OCI-LY7 (cell line): Measurements from ENCODE around the gene HDAC10. TPM values are rescaled to one million over a fixed set of nuclear protein-coding genes. Genes with fewer than 3 reads are reported as not detected.

Source experiments
- BruUV-seq: library from RNA; stranded (reverse); fragments of 400-500 nt; replicated peaks from 2 replicates; lab custom pipeline; 2021; lab: Mats Ljungman, UMichigan
- CTCF ChIA-PET: fragments of 300-600 bp; sonication (Branson Sonifier 250); formaldehyde crosslinking; loops from one replicate; lab custom pipeline; 2022; ENCODE audit warnings: antibody characterized with exemption; ENCODE audit not compliant: unreplicated experiment; lab: Charles Lee
- POLR2A ChIA-PET: fragments of 300-600 bp; sonication (Branson Sonifier 250); formaldehyde crosslinking; loops from one replicate; lab custom pipeline; 2022; ENCODE audit warnings: antibody characterized with exemption; lab: Charles Lee
- DNase-seq: peaks from one replicate; pipeline ENCODE4 v3.0.0-alpha.2; 2015; ENCODE audit warnings: low spot score
- H2AFZ ChIP-seq: fragments of 200-600 bp; sonication (generic), shearing (Covaris generic); 2 replicates; pipeline ENCODE4 v1.6.1; 2014; ENCODE audit warnings: mild to moderate bottlenecking, antibody characterized with exemption, low read length, moderate library complexity
- H3K27ac ChIP-seq: fragments of 200-600 bp; sonication (generic); 2 replicates; pipeline ENCODE4 v1.5.1; 2014; ENCODE audit warnings: mixed run types, low read depth, mild to moderate bottlenecking, moderate library complexity, low read length, inconsistent platforms; ENCODE audit not compliant: poor library complexity, severe bottlenecking
- H3K36me3 ChIP-seq: fragments of 200-600 bp; sonication (generic); 2 replicates; pipeline ENCODE4 v1.6.1; 2014; ENCODE audit warnings: mild to moderate bottlenecking, antibody characterized with exemption, low read length, moderate library complexity, mixed read lengths; ENCODE audit not compliant: insufficient read depth
- H3K4me1 ChIP-seq: fragments of 200-600 bp; sonication (generic); 2 replicates; pipeline ENCODE4 v1.5.1; 2014; ENCODE audit warnings: mild to moderate bottlenecking, low read length; ENCODE audit not compliant: insufficient read depth, poor library complexity, severe bottlenecking
- H3K4me2 ChIP-seq: fragments of 200-600 bp; sonication (generic); 2 replicates; pipeline ENCODE4 v1.6.1; 2014; ENCODE audit warnings: mild to moderate bottlenecking, low read length
- H3K4me3 ChIP-seq: fragments of 200-600 bp; sonication (generic); 2 replicates; pipeline ENCODE4 v1.5.1; 2014; ENCODE audit warnings: mild to moderate bottlenecking, low read depth, low read length; ENCODE audit not compliant: poor library complexity, severe bottlenecking
- H3K79me2 ChIP-seq: fragments of 200-600 bp; sonication (generic); 2 replicates; pipeline ENCODE4 v1.6.1; 2016; ENCODE audit warnings: low read depth, mild to moderate bottlenecking, low read length, moderate library complexity, mixed read lengths; ENCODE audit not compliant: insufficient read depth
- H3K9me2 ChIP-seq: fragments of 200-600 bp; sonication (generic); 2 replicates; pipeline ENCODE4 v1.6.1; 2016; ENCODE audit warnings: mild to moderate bottlenecking, low read length, mixed read lengths; ENCODE audit not compliant: insufficient read depth
- H3K9me3 ChIP-seq: fragments of 200-600 bp; sonication (generic); 2 replicates; pipeline ENCODE4 v1.6.1; 2014; ENCODE audit warnings: mild to moderate bottlenecking, mixed run types, low read length, mixed read lengths
- H4K20me1 ChIP-seq: fragments of 200-600 bp; sonication (generic); 2 replicates; pipeline ENCODE4 v1.6.1; 2014; ENCODE audit warnings: mild to moderate bottlenecking, antibody characterized with exemption, low read length, moderate library complexity, mixed read lengths; ENCODE audit not compliant: insufficient read depth
- CTCF ChIP-seq: fragments of 200-600 bp; sonication (generic); conservative IDR thresholded peaks from 2 replicates; pipeline ENCODE4 v1.5.1; 2014; ENCODE audit warnings: mild to moderate bottlenecking, antibody characterized with exemption, low read length, moderate library complexity, mixed read lengths
- EZH2phosphoT487 ChIP-seq: fragments of 200-600 bp; sonication (generic); IDR thresholded peaks from 2 replicates; pipeline ENCODE4 v1.6.1; 2018; ENCODE audit warnings: low read depth, borderline replicate concordance, mild to moderate bottlenecking, mixed run types, antibody characterized with exemption, low read length, moderate library complexity, mixed read lengths
- intact Hi-C: fragments of 100-400 bp; cut with micrococcal nuclease; formaldehyde crosslinking; loops from one replicate; pipeline ENCODE4 v1.10.0; 2022; ENCODE audit not compliant: unreplicated experiment
- total RNA-seq, 2 experiments: library from RNA; depleted of rRNA in 1 of 2; stranded (reverse); fragments of >200 nt in 1 of 2; shearing (Covaris generic) in 1 of 2; gene quantifications; 2 replicates each; pipeline ENCODE4 v1.2.3, GENCODE V29; 2014 to 2022

HDAC10 gene
- total RNA-seq, 2 experiments from 2014 or later, result 49.4 to 74.9 TPM

- intact Hi-C loops, result no loop called here
- peaks cover 15% of the 10 kb centered on the region for H3K4me1 ChIP-seq
- TSS peak; percentile 40 for BruUV-seq
- H3K9me2 ChIP-seq, result no peaks in the 10 kb centered on the region
- H3K36me3 ChIP-seq, result peaks cover 37% of the 10 kb centered on the region
- no peak overlapping the region for H3K4me3 ChIP-seq
- no peaks in the 10 kb centered on the region for H3K9me3 ChIP-seq
- H3K79me2 ChIP-seq, result peaks cover 6% of the 10 kb centered on the region
- ChIA-PET POLR2A (no interaction called here), CTCF (interaction anchor here (0.5 kb wide), 1 partner anchor 271 kb away, joined by 3 read pairs; no protein-coding TSS in a partner anchor)
- H3K27ac ChIP-seq, result no peak overlapping the region
- no peak overlapping the region for H2AFZ ChIP-seq
- no peaks in the 10 kb centered on the region for H4K20me1 ChIP-seq
- no peak overlapping the region for H3K4me2 ChIP-seq
- TF ChIP-seq CTCF, result no peak
- TF ChIP-seq EZH2phosphoT487, result no peak
- no peak for DNase-seq
Measured at GRCh38 chr22:50255099-50255498, 4.0 kb upstream of the HDAC10 start.

- H3K27ac ChIP-seq, result no peak overlapping the region
- H3K4me3 ChIP-seq, result no peak overlapping the region
- no peaks in the 10 kb centered on the region for H3K9me3 ChIP-seq
- intact Hi-C loops, result loop anchor here (5.0 kb wide), 3 partner anchors 88 to 368 kb away; partner anchors contain the start of genes CHKB and PPP6R2
- no peaks in the 10 kb centered on the region for H3K79me2 ChIP-seq
- H3K4me1 ChIP-seq, result peaks cover 22% of the 10 kb centered on the region
- no TSS peak for BruUV-seq
- no peak for DNase-seq
- no peak overlapping the region for H2AFZ ChIP-seq
- H3K36me3 ChIP-seq, result peaks cover 37% of the 10 kb centered on the region
- ChIA-PET CTCF (no interaction called here), POLR2A (no interaction called here)
- H4K20me1 ChIP-seq, result no peaks in the 10 kb centered on the region
- no peaks in the 10 kb centered on the region for H3K9me2 ChIP-seq
- H3K4me2 ChIP-seq, result no peak overlapping the region
- TF ChIP-seq EZH2phosphoT487, result no peak
- TF ChIP-seq CTCF, result no peak
Measured at GRCh38 chr22:50253941-50254340, 2.9 kb upstream of the HDAC10 start.
